H9 (cell line): ENCODE results near the gene ITCH. TPM values are rescaled to one million over a fixed set of nuclear protein-coding genes. Genes with fewer than 3 reads are reported as not detected.

Experiments
- DNase-seq: peaks from one replicate; pipeline ENCODE4 v3.0.0-alpha.2; 2017
- H2AFZ ChIP-seq: one replicate; pipeline ENCODE4 v1.6.1; 2013; ENCODE audit warnings: mild to moderate bottlenecking, low read length, control low read depth, moderate library complexity
- H2AK5ac ChIP-seq: 2 replicates; pipeline ENCODE4 v1.6.1; 2013; ENCODE audit warnings: low read length, control low read depth, mixed read lengths; ENCODE audit not compliant: insufficient read length
- H2BK120ac ChIP-seq: one replicate; pipeline ENCODE4 v1.6.1; 2013; ENCODE audit warnings: low read depth, mild to moderate bottlenecking, low read length, control low read depth, inconsistent platforms; ENCODE audit not compliant: poor library complexity, severe bottlenecking
- H2BK12ac ChIP-seq: 2 replicates; pipeline ENCODE4 v1.6.1; 2013; ENCODE audit warnings: low read length, control low read depth, mixed read lengths, low read depth; ENCODE audit not compliant: insufficient read length
- H2BK15ac ChIP-seq: 2 replicates; pipeline ENCODE4 v1.6.1; 2013; ENCODE audit warnings: low read depth, low read length, control low read depth
- H2BK20ac ChIP-seq: one replicate; pipeline ENCODE4 v1.6.1; 2013; ENCODE audit warnings: low read depth, mild to moderate bottlenecking, low read length, control low read depth, inconsistent platforms; ENCODE audit not compliant: poor library complexity, severe bottlenecking
- H2BK5ac ChIP-seq: 2 replicates; pipeline ENCODE4 v1.6.1; 2013; ENCODE audit warnings: low read length, control low read depth, mixed read lengths; ENCODE audit not compliant: insufficient read length
- H3K14ac ChIP-seq: 2 replicates; pipeline ENCODE4 v1.6.1; 2013; ENCODE audit warnings: low read length, control low read depth; ENCODE audit not compliant: insufficient read depth
- H3K18ac ChIP-seq: 2 replicates; pipeline ENCODE4 v1.6.1; 2013; ENCODE audit warnings: low read depth, mild to moderate bottlenecking, mixed read lengths, low read length, control low read depth; ENCODE audit not compliant: insufficient read length
- H3K23ac ChIP-seq: 2 replicates; pipeline ENCODE4 v1.6.1; 2013; ENCODE audit warnings: low read length, control low read depth, mixed read lengths, low read depth; ENCODE audit not compliant: insufficient read length
- H3K23me2 ChIP-seq: 2 replicates; pipeline ENCODE4 v1.6.1; 2013; ENCODE audit warnings: low read depth, mild to moderate bottlenecking, mixed read lengths, low read length, control low read depth; ENCODE audit not compliant: insufficient read length, poor library complexity, severe bottlenecking
- H3K27ac ChIP-seq: 2 replicates; pipeline ENCODE4 v1.5.1; 2013; ENCODE audit warnings: low read length, control low read depth, mixed read lengths, low read depth; ENCODE audit not compliant: insufficient read length
- H3K27me3 ChIP-seq: 2 replicates; pipeline ENCODE4 v1.6.1; 2013; ENCODE audit warnings: low read length, control low read depth, inconsistent platforms; ENCODE audit not compliant: insufficient read depth
- H3K4ac ChIP-seq: 2 replicates; pipeline ENCODE4 v1.6.1; 2013; ENCODE audit warnings: low read depth, mild to moderate bottlenecking, control low read depth, inconsistent platforms, low read length, moderate library complexity
- H3K4me1 ChIP-seq: 2 replicates; pipeline ENCODE4 v1.6.1; 2013; ENCODE audit warnings: low read length, control low read depth, inconsistent platforms; ENCODE audit not compliant: insufficient read depth
- H3K4me2 ChIP-seq: 2 replicates; pipeline ENCODE4 v1.6.1; 2013; ENCODE audit warnings: low read length, control low read depth, mixed read lengths; ENCODE audit not compliant: insufficient read length, insufficient read depth
- H3K56ac ChIP-seq: 2 replicates; pipeline ENCODE4 v1.6.1; 2013; ENCODE audit warnings: low read depth, mild to moderate bottlenecking, mixed read lengths, low read length, control low read depth; ENCODE audit not compliant: insufficient read length
- H3K79me1 ChIP-seq: 2 replicates; pipeline ENCODE4 v1.6.1; 2013; ENCODE audit warnings: low read depth, mild to moderate bottlenecking, moderate library complexity, low read length, control low read depth, inconsistent platforms; ENCODE audit not compliant: insufficient read depth, poor library complexity, severe bottlenecking
- H3K79me2 ChIP-seq: 2 replicates; pipeline ENCODE4 v1.6.1; 2013; ENCODE audit warnings: low read length, control low read depth, inconsistent platforms; ENCODE audit not compliant: insufficient read depth
- H3K9ac ChIP-seq: 2 replicates; pipeline ENCODE4 v1.6.1; 2013; ENCODE audit warnings: low read length, control low read depth, mixed read lengths; ENCODE audit not compliant: insufficient read length; ENCODE audit errors: extremely low read depth
- H3K9me3 ChIP-seq: one replicate; pipeline ENCODE4 v1.6.1; 2013; ENCODE audit warnings: low read depth, low read length, inconsistent platforms; ENCODE audit not compliant: control insufficient read depth
- H3T11ph ChIP-seq: one replicate; pipeline ENCODE4 v1.6.1; 2013; ENCODE audit warnings: mild to moderate bottlenecking, low read length, control low read depth, inconsistent platforms
- H4K20me1 ChIP-seq: one replicate; pipeline ENCODE4 v1.6.1; 2013; ENCODE audit not compliant: control insufficient read depth, insufficient read length, insufficient read depth
- H4K5ac ChIP-seq: 2 replicates; pipeline ENCODE4 v1.6.1; 2013; ENCODE audit warnings: low read depth, mild to moderate bottlenecking, mixed read lengths, low read length, control low read depth; ENCODE audit not compliant: insufficient read length
- H4K8ac ChIP-seq: replicated peaks from 2 replicates; pipeline ENCODE4 v1.6.1; 2013; ENCODE audit warnings: low read length, control low read depth, mixed read lengths, low read depth; ENCODE audit not compliant: insufficient read length
- H4K91ac ChIP-seq: 2 replicates; pipeline ENCODE4 v1.6.1; 2013; ENCODE audit warnings: low read depth, mild to moderate bottlenecking, moderate library complexity, mixed read lengths, low read length, control low read depth; ENCODE audit not compliant: insufficient read length
- H3K27ac Mint-ChIP-seq, 3 experiments: 2 replicates in 2 of 3; 3 replicates in 1 of 3; pipeline ENCODE4 v1.8.0; 2020 to 2021; ENCODE audit warnings: mixed read lengths in 3 of 3, mild to moderate bottlenecking in 1 of 3, moderate library complexity in 1 of 3
- H3K27me3 Mint-ChIP-seq: 2 replicates; pipeline ENCODE4 v1.8.0; 2021; ENCODE audit warnings: low read depth, mild to moderate bottlenecking, moderate library complexity, mixed read lengths
- H3K36me3 Mint-ChIP-seq, 3 experiments: 2 replicates in 2 of 3; 3 replicates in 1 of 3; pipeline ENCODE4 v1.8.0; 2020 to 2021; ENCODE audit warnings: low read depth in 3 of 3, mixed read lengths in 3 of 3; ENCODE audit not compliant: insufficient read depth in 1 of 3
- H3K4me1 Mint-ChIP-seq, 2 experiments: 2 replicates each; pipeline ENCODE4 v1.8.0; 2020; ENCODE audit warnings: mixed read lengths in 2 of 2
- H3K4me3 Mint-ChIP-seq, 2 experiments: 2 replicates in 1 of 2; 3 replicates in 1 of 2; pipeline ENCODE4 v1.8.0; 2020 to 2021; ENCODE audit warnings: mild to moderate bottlenecking in 2 of 2, mixed read lengths in 2 of 2, moderate library complexity in 1 of 2
- H3K9me3 Mint-ChIP-seq, 2 experiments: 2 replicates in 1 of 2; 3 replicates in 1 of 2; pipeline ENCODE4 v1.8.0; 2020; ENCODE audit warnings: mild to moderate bottlenecking in 2 of 2, mixed read lengths in 2 of 2, moderate library complexity in 1 of 2
- CTCF ChIP-seq: fragments of 200-600 bp; sonication (generic); conservative IDR thresholded peaks from 3 replicates; pipeline ENCODE4 v1.8.0; 2021; ENCODE audit warnings: antibody characterized with exemption, mild to moderate bottlenecking
- whole genome bisulfite sequencing: extraction: QIAGEN DNeasy Blood & Tissue Kit; methylation state at CpG from one replicate; pipeline ENCODE4 v1.1.7; 2013; ENCODE audit warnings: missing lambda C conversion rate, low lambda C conversion rate, mixed read lengths; ENCODE audit not compliant: insufficient read length; ENCODE audit errors: extremely low coverage; 5-methylcytosine and 5-hydroxymethylcytosine counted together
- total RNA-seq: library from RNA; stranded (reverse); gene quantifications from 2 replicates; pipeline ENCODE4 v1.2.1, GENCODE V29; 2021

Gene ITCH
- total RNA-seq, 1 experiment from 2014 or later = 55.9 TPM

- no peaks in the 10 kb centered on the region for H3K36me3 Mint-ChIP-seq
- H3K9me3 ChIP-seq = no peaks in the 10 kb centered on the region
- H3K4ac ChIP-seq = no peak overlapping the region
- no peak overlapping the region for H2BK12ac ChIP-seq
- no peak overlapping the region for H3K18ac ChIP-seq
- no peak overlapping the region for H3K27ac Mint-ChIP-seq
- H4K20me1 ChIP-seq = no peaks in the 10 kb centered on the region
- H4K5ac ChIP-seq = no peak overlapping the region
- H3K79me2 ChIP-seq = no peaks in the 10 kb centered on the region
- H2BK15ac ChIP-seq = no peak overlapping the region
- no peak overlapping the region for H2BK120ac ChIP-seq
- no peak overlapping the region for H3K14ac ChIP-seq
- peaks cover 5% of the 10 kb centered on the region; the same call in 1 of the 2 replicates for H3K27me3 ChIP-seq
- no peak overlapping the region for H2BK20ac ChIP-seq
- no peak overlapping the region for H3K4me3 Mint-ChIP-seq
- peaks cover 10% of the 10 kb centered on the region; the same call in 1 of the 2 replicates for H3K4me1 ChIP-seq
- H3K27ac ChIP-seq = no peak overlapping the region
- no peak overlapping the region for H4K91ac ChIP-seq
- no peak overlapping the region for H3K23ac ChIP-seq
- no peak overlapping the region for H2AFZ ChIP-seq
- no peak overlapping the region for H3K56ac ChIP-seq
- peaks cover 23% of the 10 kb centered on the region for H3K27me3 Mint-ChIP-seq
- H3T11ph ChIP-seq = no peak overlapping the region
- H2BK5ac ChIP-seq = no peak overlapping the region
- H2AK5ac ChIP-seq = no peak overlapping the region
- no peaks in the 10 kb centered on the region for H3K79me1 ChIP-seq
- H3K4me2 ChIP-seq = no peak overlapping the region
- H3K4me1 Mint-ChIP-seq = peaks cover 24 to 29% of the 10 kb centered on the region in 2 experiments
- no CpG with 5 or more reads among the region's 3 CpGs for WGBS
- DNase-seq = no peak
- H3K9ac ChIP-seq = no peak overlapping the region
- no peaks in the 10 kb centered on the region for H3K9me3 Mint-ChIP-seq
- H3K23me2 ChIP-seq = peaks cover 14% of the 10 kb centered on the region
- no peak for TF ChIP-seq CTCF
- H4K8ac ChIP-seq = no peak overlapping the region
These were observed 47.8 kb upstream of the ITCH start for GRCh38 chr20:34315236-34315635.
